ENCODE data around the gene LYPD8. TPM values are rescaled to one million over a fixed set of nuclear protein-coding genes. Genes with fewer than 3 reads are reported as not detected.

Gene LYPD8
- total and polyA plus RNA-seq, 2 of the 8 experiments (the other 6 are each of a cell fraction or from before 2014, with no cell fraction given), result not detected

- no peak for TF ChIP-seq CHD1 (IDR thresholded peaks at IDR 0.05; ENCODE audit: low read depth, low read length)
- TF ChIP-seq SIN3A (conservative IDR thresholded peaks at IDR 0.05 in 1 of 2, IDR thresholded peaks at IDR 0.05 in 1 of 2; ENCODE audit: low read depth in 1 of 2, low read length in 2 of 2), result no peak
Observed at GRCh38 chr1:248793592-248793991, 38.0 kb upstream of the LYPD8 start (continued).

Data from H1 (cell line).